HG02981 (cell line): ENCODE measurements around the gene SMIM1.
"Not testable (repeated sequence)": the region's sequence is repeated elsewhere in the genome, so short reads cannot be mapped to it uniquely, and the experiment has no call there.

ENCODE experiments used
- ATAC-seq: cut with Tn5 transposase; IDR thresholded peaks from one replicate; pipeline ENCODE4 v1.9.1; 2021; ENCODE audit warnings: mild to moderate bottlenecking, moderate library complexity; ENCODE audit not compliant: unreplicated experiment

The SMIM1 gene

DNA sequence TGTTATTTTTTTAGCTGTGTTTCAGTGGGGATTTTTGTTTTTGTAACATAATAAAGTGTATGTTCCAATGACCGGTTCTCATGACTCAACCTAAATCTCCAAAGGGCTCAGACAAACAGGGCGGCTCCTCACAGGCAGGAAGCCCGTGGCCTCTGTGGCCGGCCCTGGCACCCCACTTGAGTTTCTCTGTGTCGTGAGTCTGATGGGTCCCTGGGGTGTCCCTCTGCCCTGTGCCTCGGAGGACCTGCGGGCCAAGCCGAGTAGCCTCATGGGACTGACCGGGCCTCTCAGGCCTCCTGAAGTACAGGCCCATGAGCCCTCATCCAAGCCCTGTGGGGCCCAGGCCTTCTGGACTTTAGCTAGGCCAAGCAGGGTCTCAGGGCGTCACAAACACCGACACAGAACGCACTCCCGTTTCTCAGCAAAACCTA, 36.4 kb upstream of the SMIM1 start:
- no peak for ATAC-seq

GRCh38 chr1:3736708-3737107, 35.8 kb upstream of the SMIM1 start:
- no peak for ATAC-seq

DNA sequence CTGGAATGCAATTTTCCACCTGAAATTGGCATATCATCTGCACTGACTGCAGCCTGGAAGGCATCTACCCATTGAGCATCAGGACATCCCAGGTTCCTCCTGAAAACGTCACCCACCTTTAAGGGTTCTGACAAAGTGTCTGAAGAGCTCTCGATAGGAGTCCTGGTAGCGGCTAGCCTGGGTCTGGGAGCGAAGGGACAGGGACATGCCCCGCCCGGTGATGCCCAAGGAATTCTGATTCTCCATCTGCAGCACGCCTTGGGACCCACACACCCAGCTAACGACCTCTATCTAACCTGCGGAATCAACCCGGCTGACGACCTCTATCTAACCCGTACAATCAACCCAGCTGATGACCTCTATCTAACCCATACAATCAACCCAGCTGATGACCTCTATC, 33.6 kb upstream of the SMIM1 start:
- no peak for ATAC-seq

GRCh38 chr1:3740042-3740441, 32.5 kb upstream of the SMIM1 start:
- no peak for ATAC-seq

DNA sequence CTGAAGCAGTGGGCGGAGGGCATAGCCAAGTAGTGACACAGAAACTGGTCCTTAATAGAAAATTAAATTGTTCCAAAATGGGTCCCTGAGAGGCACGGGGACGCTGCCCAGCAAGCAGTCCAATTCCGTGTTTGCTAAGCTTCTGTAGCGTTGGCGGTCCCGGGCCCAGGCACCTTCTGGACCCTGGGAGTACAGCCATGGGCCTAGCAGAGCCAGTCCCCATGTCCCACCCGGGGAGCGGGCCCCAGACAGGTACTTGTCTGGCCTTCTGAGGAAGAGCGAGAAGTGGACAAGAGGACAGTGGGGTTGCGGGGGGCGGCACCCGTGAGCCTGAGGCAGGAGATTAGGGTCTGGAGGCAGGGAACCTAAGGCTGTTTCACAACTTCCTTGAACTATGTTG, 31.8 kb upstream of the SMIM1 start:
- no peak for ATAC-seq

DNA sequence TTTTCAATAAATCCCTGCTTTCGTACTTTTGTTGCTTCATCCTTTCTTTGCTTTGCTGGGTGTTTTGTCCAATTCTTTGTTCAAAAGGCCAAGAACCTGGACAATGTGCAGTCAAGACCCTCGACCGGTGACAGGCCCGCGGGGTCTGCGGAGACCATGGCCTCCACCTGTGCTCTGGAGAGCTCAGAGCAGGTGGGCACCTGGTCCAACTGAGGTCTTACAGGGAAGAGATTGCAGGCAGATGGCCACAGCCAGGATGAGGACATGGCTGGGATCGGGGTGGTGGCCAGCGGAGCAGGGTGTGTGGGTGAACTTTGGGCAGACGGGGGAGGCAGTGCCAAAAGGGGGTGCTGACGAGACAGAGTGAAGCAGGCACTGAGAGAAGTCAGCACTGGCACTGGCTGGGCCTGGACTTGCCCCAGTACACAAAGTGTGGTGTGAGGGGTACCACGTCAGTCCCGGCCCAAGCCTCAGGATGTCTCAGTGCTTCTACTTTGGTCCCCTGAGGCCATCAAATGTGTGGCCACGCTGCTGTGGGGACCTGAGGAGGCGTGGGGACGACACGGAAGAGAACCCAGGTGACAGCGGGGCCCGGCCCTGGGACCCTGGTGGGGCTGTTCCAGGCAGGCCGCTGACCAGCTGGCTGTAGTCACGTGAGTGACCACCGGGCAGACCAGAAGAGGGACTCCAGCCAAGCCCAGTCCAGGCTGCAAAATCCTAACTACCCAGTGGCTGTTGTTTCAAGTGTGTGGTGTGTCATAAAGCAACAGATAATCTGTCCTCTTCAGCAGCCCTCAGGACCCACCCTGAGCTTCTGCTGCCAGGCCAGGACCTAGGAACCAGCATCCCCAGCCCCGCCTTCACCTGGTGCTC, 30.7 kb upstream of the SMIM1 start:
- no peak for ATAC-seq

DNA sequence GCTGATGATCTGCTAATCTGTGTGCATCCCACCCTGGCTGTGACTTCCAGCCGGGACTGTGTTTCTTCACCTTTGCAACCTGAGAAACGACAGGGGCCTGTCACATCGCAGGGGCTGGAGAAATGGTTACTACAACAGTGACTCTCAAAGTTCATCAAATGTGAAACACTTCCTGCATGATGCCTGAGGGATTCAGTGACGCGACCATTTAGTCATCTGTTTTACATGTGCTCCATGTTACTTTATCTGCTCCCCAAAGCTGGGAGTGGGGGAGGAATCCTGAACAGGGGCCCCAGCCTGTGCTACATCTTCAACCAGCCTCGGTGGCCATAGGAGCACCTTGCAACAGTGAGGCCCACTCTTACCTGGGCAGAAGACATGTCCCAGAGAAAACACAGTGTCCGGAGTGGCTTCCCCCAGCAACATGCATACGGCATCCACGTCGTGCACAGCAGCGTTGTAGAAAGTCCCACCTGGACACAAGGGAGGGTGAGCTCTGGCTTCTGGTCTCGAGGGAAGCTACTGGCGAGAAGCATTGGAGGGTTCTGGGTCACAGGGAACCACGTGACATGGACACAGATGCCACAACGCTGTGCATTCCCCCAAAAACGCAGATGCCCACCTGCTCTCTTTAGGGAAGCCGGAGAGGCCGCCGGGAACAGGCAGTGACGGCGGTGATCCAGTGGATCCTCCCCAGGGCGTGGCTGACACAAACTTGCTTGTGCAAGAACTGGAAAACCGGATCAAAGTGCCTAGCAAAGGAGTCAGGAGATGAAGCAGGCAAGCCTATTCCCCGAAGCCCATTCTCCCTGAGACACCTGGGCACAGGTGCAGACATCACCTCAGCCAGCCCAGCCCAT, 29.9 kb upstream of the SMIM1 start:
- no peak for ATAC-seq

- ATAC-seq, result no peak
These were observed 29.1 kb upstream of the SMIM1 start for GRCh38 chr1:3743421-3743820.

DNA sequence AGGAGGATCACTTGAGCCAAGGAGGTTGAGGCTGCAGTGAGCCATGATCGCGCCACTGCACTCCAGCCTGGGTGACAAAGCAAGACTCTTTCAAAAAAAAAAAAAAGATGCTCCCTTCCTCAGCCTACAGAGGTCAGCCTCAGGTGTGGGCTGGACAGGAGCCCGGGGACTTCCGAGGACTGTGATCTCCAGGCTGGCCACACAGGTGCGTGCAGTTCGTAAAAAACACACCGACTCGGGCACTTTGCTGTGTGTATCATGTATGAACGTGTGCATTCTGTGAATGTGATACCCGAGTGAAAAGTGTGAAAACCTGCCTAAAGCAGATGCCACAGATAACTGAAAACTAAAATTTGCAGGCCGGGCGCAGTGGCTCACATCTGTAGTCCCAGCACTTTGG, 28.7 kb upstream of the SMIM1 start:
- no peak for ATAC-seq

GRCh38 chr1:3744646-3745045, 27.9 kb upstream of the SMIM1 start:
- no peak for ATAC-seq

- ATAC-seq, result no peak
These were observed 27.5 kb upstream of the SMIM1 start for GRCh38 chr1:3745071-3745470.

DNA sequence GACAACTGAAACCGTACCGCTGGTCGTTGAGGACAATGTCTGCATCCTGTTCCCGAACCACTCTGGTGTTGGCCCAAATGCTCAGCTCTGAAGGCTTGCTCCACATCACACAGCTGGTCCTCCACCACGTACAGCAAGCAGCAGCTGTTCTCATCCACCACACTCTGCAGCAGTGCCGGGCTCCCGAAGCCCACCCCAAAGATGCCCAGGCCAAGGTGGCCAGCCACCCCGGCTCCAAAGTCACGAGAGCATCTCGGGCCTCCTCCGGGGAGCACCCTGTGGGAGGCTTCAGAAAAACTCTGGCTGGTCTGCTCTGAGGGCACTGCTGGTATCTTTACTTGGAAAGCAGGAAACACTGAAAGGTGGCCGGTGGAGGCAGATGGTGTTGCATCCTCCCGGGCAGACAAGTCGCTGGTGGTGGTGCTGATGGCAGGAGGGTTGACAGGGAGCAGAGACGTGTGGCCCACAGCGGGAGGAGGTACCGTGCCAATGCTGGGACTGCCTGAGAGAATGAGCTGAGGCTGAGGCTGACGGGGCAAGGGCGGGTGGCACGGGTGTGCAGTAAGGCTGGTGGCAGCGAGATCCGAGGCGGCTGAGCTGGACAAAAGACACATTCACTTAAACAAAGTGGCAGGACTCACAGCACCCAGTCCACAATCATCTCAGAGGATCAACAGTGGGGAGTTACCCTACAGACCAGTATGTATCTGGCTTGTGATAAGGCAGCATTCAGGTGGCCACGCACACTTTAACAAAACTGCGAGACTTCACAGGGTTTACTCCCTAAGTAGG, 26.8 kb upstream of the SMIM1 start:
- ATAC-seq, result no peak

GRCh38 chr1:3746389-3746829, 26.1 kb upstream of the SMIM1 start:
- ATAC-seq, result peak; percentile 12

GRCh38 chr1:3746830-3747521, 25.6 kb upstream of the SMIM1 start:
- peak; percentile 83 for ATAC-seq

DNA sequence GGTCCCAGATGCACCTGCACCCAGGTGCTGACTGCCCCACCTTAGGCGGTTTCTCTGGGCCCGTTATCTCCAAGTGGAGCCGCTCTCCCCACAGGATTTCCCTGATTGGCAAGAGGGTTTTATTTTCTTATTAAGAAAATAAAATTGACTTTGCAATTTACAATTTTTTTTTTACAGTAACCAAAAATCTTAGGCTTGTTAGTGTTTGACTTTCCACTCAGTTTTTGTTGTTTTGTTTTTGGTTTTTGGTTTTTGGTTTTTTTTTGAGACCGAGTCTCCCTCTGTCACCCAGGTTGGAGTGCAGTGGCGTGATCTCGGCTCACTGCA, 25.1 kb upstream of the SMIM1 start:
- ATAC-seq, result no peak

GRCh38 chr1:3747903-3748302, 24.6 kb upstream of the SMIM1 start:
- no peak for ATAC-seq

DNA sequence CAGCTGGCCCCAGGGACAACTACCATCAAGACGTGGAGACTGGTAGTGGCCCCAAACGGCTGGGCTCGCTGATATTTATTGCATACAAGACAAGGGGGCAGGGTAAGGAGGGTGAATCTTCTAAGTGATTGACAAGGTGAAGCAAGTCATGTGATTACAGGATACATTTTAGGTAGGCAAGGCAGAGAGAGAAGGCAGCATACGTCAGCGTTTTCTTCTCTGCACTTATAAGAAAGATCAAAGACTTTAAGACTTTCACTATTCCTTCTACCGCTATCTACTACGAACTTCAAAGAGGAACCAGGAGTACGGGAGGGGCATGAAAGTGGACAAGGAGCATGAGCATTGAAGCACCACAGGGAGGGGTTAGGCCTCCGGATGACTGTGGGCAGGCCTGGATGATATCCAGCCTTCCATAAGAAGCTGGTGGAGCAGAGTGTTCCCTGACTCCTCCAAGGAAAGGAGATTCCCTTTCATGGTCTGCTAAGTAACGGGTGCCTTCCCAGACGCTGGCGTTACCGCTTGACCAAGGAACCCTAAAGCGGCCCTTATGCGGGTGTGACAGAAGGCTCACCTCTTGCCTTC, 24.1 kb upstream of the SMIM1 start:
- not testable (repeated sequence) for ATAC-seq

DNA sequence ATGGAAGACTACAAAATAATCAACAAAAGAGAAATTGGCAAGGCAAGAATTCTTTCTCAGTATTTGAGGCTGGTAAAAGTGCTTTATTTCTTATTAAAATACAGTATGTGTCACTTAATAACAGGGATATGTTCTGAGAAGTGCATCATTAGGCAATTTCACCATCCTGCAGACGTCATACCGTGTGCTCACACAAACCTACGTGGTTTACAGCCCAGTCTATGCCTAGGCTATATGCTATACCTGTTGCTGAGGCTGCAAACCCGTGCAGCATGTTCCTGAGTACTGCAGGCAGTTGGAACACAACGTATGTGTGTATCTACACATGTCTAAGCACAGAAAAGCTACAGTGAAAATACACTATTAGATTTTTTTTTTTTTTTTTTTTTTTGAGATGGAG, 23.0 kb upstream of the SMIM1 start:
- no peak for ATAC-seq

DNA sequence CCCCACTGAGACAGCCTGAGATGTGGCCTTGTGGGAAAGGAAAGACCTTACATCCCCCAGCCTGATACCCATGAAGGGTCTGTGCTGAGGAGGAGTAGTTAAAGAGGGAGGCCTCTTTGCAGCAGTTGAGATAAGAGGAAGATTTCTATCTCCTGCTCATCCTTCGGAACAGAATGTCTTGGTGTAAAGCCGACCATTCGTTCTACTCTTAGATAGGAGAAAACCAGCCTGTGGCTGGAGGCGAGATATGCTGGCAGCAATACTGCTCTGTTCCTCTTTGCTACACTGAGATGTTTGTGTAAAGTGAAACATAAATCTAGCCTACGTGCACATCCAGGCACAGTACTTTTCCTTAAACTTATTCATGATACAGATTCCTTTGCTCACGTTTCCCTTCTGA, 21.8 kb upstream of the SMIM1 start:
- ATAC-seq, result no peak

- no peak for ATAC-seq
These were observed 20.1 kb upstream of the SMIM1 start, which contains the start of gene CCDC27 for GRCh38 chr1:3752400-3752945. TSS of gene CCDC27 (plus strand) at chr1:3752450. CDS start at chr1:3752482, 32 bp downstream.
